Ureter (tissue), 1 donor: ENCODE measurements around the gene NCEH1. TPM values are rescaled to one million over a fixed set of nuclear protein-coding genes. Genes with fewer than 3 reads are reported as not detected.
"Not testable (repeated sequence)": the region's sequence is repeated elsewhere in the genome, so short reads cannot be mapped to it uniquely, and the experiment has no call there.

Source experiments
- DNase-seq: peaks from one replicate; pipeline ENCODE4 v3.0.0-alpha.2; 2020; ENCODE audit warnings: low spot score
- total RNA-seq: library from RNA; stranded (reverse); gene quantifications from one replicate; pipeline ENCODE4 v1.2.4, GENCODE V29; 2023
- donor health status: DM: yes; HTN: yes; CAD: no.

NCEH1 gene
- total RNA-seq, 1 donor from 2014 or later: 20.7 TPM

- DNase-seq: no peak
These were observed 3.8 kb downstream of the NCEH1 start for GRCh38 chr3:172707030-172707429.

GRCh38 chr3:172705170-172705569 lies 5.7 kb downstream of the NCEH1 start:
- no peak for DNase-seq

- DNase-seq: no peak
These were observed 6.9 kb downstream of the NCEH1 start for GRCh38 chr3:172704001-172704400.

- DNase-seq: not testable (repeated sequence)
These were observed 8.1 kb downstream of the NCEH1 start for GRCh38 chr3:172702731-172703130.

- no peak for DNase-seq
These were observed 8.6 kb downstream of the NCEH1 start for GRCh38 chr3:172702256-172702655.

- DNase-seq: no peak
These were observed 9.1 kb downstream of the NCEH1 start for GRCh38 chr3:172701751-172702150.

GRCh38 chr3:172700936-172701455 lies 9.9 kb downstream of the NCEH1 start:
- DNase-seq: no peak

- DNase-seq: no peak
These were observed 10.6 kb downstream of the NCEH1 start for GRCh38 chr3:172700256-172700655.

- no peak for DNase-seq
These were observed 11.8 kb downstream of the NCEH1 start for GRCh38 chr3:172699031-172699430.

- no peak for DNase-seq
These were observed 12.2 kb downstream of the NCEH1 start for GRCh38 chr3:172698631-172699030.

GRCh38 chr3:172697558-172697957 lies 13.3 kb downstream of the NCEH1 start:
- DNase-seq: no peak

GRCh38 chr3:172696357-172696756 lies 14.5 kb downstream of the NCEH1 start:
- no peak for DNase-seq

GRCh38 chr3:172694573-172695246 lies 16.2 kb downstream of the NCEH1 start:
- DNase-seq: no peak

- no peak for DNase-seq
These were observed 18.0 kb downstream of the NCEH1 start for GRCh38 chr3:172692751-172693338.

- no peak for DNase-seq
These were observed 19.9 kb downstream of the NCEH1 start for GRCh38 chr3:172690936-172691335.

- no peak for DNase-seq
These were observed 22.3 kb downstream of the NCEH1 start for GRCh38 chr3:172688588-172688987.

GRCh38 chr3:172687501-172687900 lies 23.4 kb downstream of the NCEH1 start:
- no peak for DNase-seq

GRCh38 chr3:172685331-172686214 lies 25.3 kb downstream of the NCEH1 start:
- no peak for DNase-seq

- DNase-seq: no peak
These were observed 30.2 kb downstream of the NCEH1 start for GRCh38 chr3:172680684-172681083.

GRCh38 chr3:172679599-172679998 lies 31.3 kb downstream of the NCEH1 start:
- DNase-seq: no peak

GRCh38 chr3:172678068-172678467 lies 32.8 kb downstream of the NCEH1 start:
- no peak for DNase-seq

- no peak for DNase-seq
These were observed 34.5 kb downstream of the NCEH1 start for GRCh38 chr3:172676196-172676922.
